ENCODE results near the gene P2RY11.

The P2RY11 gene

DNA sequence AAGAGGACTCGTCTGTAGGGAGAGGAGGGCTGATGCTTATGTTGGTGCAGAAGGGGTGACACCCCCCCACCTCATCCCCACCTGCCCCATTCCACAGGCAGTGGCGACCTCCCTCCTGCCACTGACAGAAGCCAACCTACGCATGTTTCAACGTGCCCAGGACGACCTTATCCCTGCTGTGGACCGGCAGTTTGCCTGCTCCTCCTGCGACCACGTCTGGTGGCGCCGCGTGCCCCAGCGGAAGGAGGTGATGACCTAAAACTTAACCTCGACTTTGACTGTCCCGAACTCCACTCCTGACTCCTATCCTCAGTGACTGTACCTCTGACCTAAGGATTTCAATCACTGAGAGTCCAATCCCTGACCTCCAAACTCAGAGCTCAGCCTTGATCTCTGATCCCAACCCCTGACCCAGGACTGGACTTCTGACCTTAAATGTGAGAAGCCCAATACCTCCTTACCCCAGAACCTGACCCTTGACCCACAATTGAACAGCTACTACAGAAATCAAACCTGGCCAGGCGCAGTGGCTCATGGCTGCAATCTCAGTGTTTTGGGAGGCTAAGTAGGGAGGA is 21.6 kb upstream of the P2RY11 start:
- Histone ChIP-seq H3K9me3 (ENCODE audit: low read depth, low read length) (no peaks in the 10 kb centered on the region), H3K36me3 (ENCODE audit: insufficient read depth, low read length) (no peaks in the 10 kb centered on the region), H3K4me3 (no peak overlapping the region), H3K9ac (ENCODE audit: insufficient read length) (no peak overlapping the region), H3K27ac (no peak overlapping the region)
- TF ChIP-seq FOXP2 (optimal IDR thresholded peaks at IDR 0.05; ENCODE audit: control extremely low read depth, extremely low read length, insufficient read depth) (no peak), POLR2AphosphoS5 (IDR thresholded peaks at IDR 0.05; ENCODE audit: borderline replicate concordance, low read depth, low read length) (no peak), EZH2 (IDR thresholded peaks at IDR 0.05) (no peak)
- no peak for DNase-seq (ENCODE audit: low read depth, low spot score)

DNA sequence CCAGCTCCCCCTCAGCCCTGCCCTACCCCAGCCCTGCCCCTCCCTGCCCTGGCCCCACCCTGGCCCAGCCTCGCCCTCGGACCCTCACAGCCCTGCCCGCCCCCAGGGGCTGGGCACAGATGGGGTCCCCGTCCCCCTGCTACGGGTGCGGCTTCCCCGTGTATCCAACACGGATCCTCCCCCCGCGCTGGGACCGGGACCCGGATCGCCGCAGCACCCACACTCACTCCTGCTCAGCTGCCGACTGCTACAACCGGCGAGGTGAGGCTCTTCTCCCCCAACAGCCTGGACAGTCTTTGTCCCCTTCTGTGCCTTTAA is 20.2 kb upstream of the P2RY11 start:
- no peak overlapping the region for H3K4me3 ChIP-seq
- H3K27ac ChIP-seq: no peak overlapping the region
- no peak for DNase-seq (ENCODE audit: low read depth, low spot score)
- no peaks in the 10 kb centered on the region for H3K36me3 ChIP-seq (ENCODE audit: insufficient read depth, low read length)
- H3K9ac ChIP-seq (ENCODE audit: insufficient read length): no peak overlapping the region
- TF ChIP-seq EZH2 (IDR thresholded peaks at IDR 0.05) (no peak), FOXP2 (optimal IDR thresholded peaks at IDR 0.05; ENCODE audit: control extremely low read depth, extremely low read length, insufficient read depth) (no peak), POLR2AphosphoS5 (IDR thresholded peaks at IDR 0.05; ENCODE audit: borderline replicate concordance, low read depth, low read length) (no peak)
- H3K9me3 ChIP-seq (ENCODE audit: low read depth, low read length): no peaks in the 10 kb centered on the region

DNA sequence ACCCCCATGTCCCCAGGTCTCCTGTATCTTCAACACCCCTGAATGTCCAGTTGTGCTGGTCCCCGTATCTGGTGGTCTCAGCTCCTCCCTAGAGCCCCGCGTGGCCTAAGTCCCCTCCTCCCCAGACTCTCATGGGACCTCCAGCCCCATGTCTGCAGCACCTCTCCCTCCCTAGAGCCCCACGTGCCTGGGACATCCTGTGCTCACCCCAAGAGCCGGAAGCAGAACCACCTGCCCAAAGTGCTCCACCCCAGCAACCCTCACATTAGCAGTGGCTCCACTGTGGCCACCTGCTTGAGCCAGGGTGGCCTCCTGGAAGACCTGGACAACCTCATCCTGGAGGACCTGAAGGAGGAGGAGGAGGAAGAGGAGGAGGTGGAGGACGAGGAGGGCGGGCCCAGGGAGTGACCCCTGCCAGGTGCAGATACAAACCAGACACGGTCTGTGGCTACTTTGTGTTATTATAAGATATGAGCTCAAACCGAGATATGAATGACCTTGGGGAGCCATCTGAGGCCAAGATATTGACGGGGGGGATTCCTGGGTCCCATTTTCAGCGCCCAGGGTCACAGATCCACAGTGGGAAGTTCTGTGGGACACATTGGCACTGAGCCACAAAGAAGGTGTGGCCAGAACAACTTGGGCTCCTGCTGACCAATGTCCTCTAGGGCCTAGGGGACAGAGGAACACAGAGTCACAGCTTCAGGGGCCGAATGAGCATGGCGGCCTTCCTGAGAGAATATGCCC is 19.4 kb upstream of the P2RY11 start:
- H3K27ac ChIP-seq: no peak overlapping the region
- H3K9me3 ChIP-seq (ENCODE audit: low read depth, low read length): no peaks in the 10 kb centered on the region
- DNase-seq (ENCODE audit: low read depth, low spot score): no peak
- H3K9ac ChIP-seq (ENCODE audit: insufficient read length): no peak overlapping the region
- H3K36me3 ChIP-seq (ENCODE audit: insufficient read depth, low read length): no peaks in the 10 kb centered on the region
- TF ChIP-seq POLR2AphosphoS5 (IDR thresholded peaks at IDR 0.05; ENCODE audit: borderline replicate concordance, low read depth, low read length) (no peak), EZH2 (IDR thresholded peaks at IDR 0.05) (no peak), FOXP2 (optimal IDR thresholded peaks at IDR 0.05; ENCODE audit: control extremely low read depth, extremely low read length, insufficient read depth) (no peak)
- H3K4me3 ChIP-seq: no peak overlapping the region

DNA sequence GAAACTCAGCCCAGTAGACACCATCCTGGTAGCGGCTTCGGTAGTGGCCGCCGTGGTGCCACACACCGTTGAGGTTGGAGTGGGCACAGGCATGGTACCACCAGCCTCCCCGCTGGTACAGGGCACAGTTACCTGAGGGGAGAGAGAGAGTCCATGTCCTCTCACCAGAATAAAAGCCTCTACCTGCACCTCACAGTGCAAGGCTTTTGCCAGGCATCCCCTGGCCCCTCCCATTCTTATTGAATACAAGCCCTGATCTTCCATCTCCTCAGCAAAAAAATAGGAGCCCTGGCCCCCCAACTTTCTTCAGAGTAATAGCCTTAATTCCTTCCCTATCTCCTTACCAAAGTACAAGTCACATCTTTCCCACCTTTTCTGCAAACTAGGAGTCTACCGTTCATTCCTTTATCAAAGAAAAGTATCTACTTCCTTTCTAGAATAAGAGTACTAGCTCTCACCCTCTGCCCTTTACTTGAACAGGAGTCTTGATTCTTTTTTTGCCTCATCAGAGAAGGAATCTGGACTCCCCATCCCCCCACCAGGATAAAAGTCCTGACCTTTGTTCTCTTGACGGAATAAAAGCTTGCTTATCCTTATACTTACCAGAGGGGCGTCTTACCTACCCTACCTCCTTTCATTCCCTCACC is 18.7 kb upstream of the P2RY11 start:
- Histone ChIP-seq H3K9me3 (ENCODE audit: low read depth, low read length) (no peaks in the 10 kb centered on the region), H3K4me3 (no peak overlapping the region), H3K9ac (ENCODE audit: insufficient read length) (no peak overlapping the region), H3K36me3 (ENCODE audit: insufficient read depth, low read length) (no peaks in the 10 kb centered on the region), H3K27ac (no peak overlapping the region)
- TF ChIP-seq POLR2AphosphoS5 (IDR thresholded peaks at IDR 0.05; ENCODE audit: borderline replicate concordance, low read depth, low read length) (no peak), EZH2 (IDR thresholded peaks at IDR 0.05) (no peak), FOXP2 (optimal IDR thresholded peaks at IDR 0.05; ENCODE audit: control extremely low read depth, extremely low read length, insufficient read depth) (no peak)
- no peak for DNase-seq (ENCODE audit: low read depth, low spot score)

DNA sequence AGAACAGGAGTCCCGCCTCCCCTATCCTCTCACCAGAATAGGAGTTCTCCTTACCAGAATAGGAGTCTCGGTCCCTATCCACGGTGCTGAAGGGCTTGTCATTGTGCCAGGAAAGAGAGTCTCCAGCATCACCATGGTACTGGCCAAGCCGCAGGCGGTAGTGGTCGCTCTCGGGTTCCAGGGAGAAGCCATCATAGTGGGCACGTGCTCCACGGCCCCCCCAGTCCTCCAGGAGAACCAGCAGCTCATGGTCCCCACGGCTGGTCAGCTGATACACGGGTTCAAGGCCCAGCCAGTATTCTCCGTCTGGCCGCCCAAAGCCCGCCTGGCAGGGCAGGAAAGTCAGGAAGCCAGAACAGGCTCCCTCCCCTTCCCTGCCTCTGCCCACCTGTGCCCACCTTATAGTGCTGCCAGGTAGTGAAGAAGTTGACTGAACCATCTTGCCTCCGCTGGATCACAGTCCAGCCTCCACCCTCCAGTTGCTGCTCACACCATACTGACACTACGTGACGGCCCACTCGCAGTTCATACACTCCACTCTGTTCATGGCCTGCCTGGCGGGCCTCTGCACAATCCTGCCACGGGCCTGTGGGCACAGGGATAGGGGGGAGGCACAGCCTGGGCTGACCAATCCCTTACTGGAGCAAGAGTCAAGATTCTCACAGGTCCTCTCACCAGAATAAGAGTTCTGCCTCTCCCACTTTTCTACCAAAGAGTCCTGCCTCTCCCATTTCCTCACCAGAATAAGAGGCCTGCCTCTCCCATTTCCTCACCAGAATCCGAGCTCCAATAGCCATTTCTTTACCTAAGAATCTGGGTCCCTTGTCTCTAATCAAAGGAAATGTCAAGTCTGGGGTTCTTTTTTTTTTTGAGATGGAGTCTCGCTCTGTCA is 18.0 kb upstream of the P2RY11 start:
- no peak overlapping the region for H3K27ac ChIP-seq
- H3K9me3 ChIP-seq (ENCODE audit: low read depth, low read length): no peaks in the 10 kb centered on the region
- H3K9ac ChIP-seq (ENCODE audit: insufficient read length): no peak overlapping the region
- H3K36me3 ChIP-seq (ENCODE audit: insufficient read depth, low read length): no peaks in the 10 kb centered on the region
- no peak overlapping the region for H3K4me3 ChIP-seq
- DNase-seq (ENCODE audit: low read depth, low spot score): no peak
- TF ChIP-seq FOXP2 (optimal IDR thresholded peaks at IDR 0.05; ENCODE audit: control extremely low read depth, extremely low read length, insufficient read depth): no peak
- no peak for TF ChIP-seq EZH2 (IDR thresholded peaks at IDR 0.05)
- no peak for TF ChIP-seq POLR2AphosphoS5 (IDR thresholded peaks at IDR 0.05; ENCODE audit: borderline replicate concordance, low read depth, low read length)

DNA sequence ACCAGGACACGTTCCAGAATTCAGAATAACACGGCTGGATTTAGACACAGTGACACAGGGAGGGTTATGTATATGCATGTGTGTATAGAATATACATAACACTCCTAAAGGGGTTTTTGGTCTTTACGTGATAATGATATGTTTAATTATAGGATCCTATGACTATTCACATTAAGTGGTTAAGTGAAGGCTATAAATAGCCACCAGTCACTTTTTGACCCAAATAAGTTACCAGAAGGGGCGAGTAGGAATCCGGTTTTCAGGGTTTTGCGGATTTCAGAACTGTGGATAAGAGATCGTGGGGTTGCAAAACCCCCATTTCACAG is 15.9 kb upstream of the P2RY11 start:
- H3K36me3 ChIP-seq (ENCODE audit: insufficient read depth, low read length): no peaks in the 10 kb centered on the region
- H3K9me3 ChIP-seq (ENCODE audit: low read depth, low read length): no peaks in the 10 kb centered on the region
- no peak for TF ChIP-seq FOXP2 (optimal IDR thresholded peaks at IDR 0.05; ENCODE audit: control extremely low read depth, extremely low read length, insufficient read depth)
- TF ChIP-seq EZH2 (IDR thresholded peaks at IDR 0.05): no peak
- TF ChIP-seq POLR2AphosphoS5 (IDR thresholded peaks at IDR 0.05; ENCODE audit: borderline replicate concordance, low read depth, low read length): no peak
- H3K27ac ChIP-seq: no peak overlapping the region
- no peak for DNase-seq (ENCODE audit: low read depth, low spot score)
- no peak overlapping the region for H3K9ac ChIP-seq (ENCODE audit: insufficient read length)
- peak overlapping the region; percentile 68 for H3K4me3 ChIP-seq

DNA sequence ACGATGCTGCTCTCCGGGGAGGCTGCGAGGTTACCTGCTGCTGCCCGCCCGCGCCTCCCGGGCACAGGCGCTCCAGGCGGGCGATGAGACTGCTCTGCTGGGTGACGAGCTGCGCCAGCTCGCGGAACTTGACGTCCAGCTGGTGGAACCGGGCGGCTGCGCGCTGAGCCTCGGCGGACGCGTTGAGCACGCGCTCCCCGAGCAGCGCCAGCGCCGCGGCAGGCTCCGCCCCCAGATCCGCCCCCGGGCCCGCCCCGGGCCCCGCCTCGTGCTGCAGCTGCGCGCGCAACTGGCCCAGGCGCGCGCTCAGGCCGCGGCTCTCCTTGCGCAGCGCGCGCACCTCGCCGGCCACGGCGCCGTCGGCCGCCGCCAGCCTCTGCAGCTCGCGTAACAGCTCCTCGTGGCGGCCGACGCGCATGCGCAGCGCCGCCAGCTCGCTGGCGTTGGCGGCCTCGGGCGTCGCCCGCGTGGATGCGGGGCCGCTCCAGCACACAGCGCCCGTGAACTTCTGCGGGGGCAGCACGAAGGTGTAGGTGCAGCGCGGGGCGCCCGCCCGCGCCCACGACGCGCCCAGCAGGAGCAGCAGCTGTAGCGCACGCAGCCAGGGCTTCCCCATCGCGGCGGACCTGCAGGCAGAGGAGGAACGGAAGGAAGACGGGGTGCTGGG is 15.4 kb upstream of the P2RY11 start:
- no peak for DNase-seq (ENCODE audit: low read depth, low spot score)
- Histone ChIP-seq H3K4me3 (peak overlapping the region; percentile 68), H3K27ac (no peak overlapping the region), H3K36me3 (ENCODE audit: insufficient read depth, low read length) (no peaks in the 10 kb centered on the region), H3K9me3 (ENCODE audit: low read depth, low read length) (no peaks in the 10 kb centered on the region), H3K9ac (ENCODE audit: insufficient read length) (peak overlapping the region; percentile 47)
- no peak for TF ChIP-seq FOXP2 (optimal IDR thresholded peaks at IDR 0.05; ENCODE audit: control extremely low read depth, extremely low read length, insufficient read depth)
- peak; percentile 46; the same call in 1 of the 2 replicates for TF ChIP-seq POLR2AphosphoS5 (IDR thresholded peaks at IDR 0.05; ENCODE audit: borderline replicate concordance, low read depth, low read length)

DNA sequence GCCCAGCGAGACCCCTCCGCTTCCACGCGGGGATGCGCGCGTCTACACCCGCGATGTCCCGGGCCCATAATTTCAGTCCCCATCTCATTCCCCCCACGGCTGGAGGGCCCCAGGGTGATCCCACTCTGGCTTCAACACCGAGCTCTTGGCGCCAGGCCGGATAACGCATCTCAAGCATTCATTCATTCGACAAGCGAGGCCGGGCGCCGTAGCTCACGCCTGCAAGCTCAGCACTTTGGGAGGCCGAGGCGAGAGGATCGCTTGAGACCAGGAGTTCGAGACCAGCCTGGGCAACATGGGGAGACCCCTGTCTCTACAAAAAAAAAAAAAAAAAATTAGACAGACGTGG is 14.9 kb upstream of the P2RY11 start:
- Histone ChIP-seq H3K27ac (no peak overlapping the region), H3K9me3 (ENCODE audit: low read depth, low read length) (no peaks in the 10 kb centered on the region), H3K4me3 (peak overlapping the region; percentile 63), H3K9ac (ENCODE audit: insufficient read length) (peak overlapping the region; percentile 47), H3K36me3 (ENCODE audit: insufficient read depth, low read length) (no peaks in the 10 kb centered on the region)
- TF ChIP-seq EZH2 (IDR thresholded peaks at IDR 0.05) (no peak), POLR2AphosphoS5 (IDR thresholded peaks at IDR 0.05; ENCODE audit: borderline replicate concordance, low read depth, low read length) (no peak), FOXP2 (optimal IDR thresholded peaks at IDR 0.05; ENCODE audit: control extremely low read depth, extremely low read length, insufficient read depth) (no peak)
- DNase-seq (ENCODE audit: low read depth, low spot score): no peak

Data from SK-N-MC (cell line).